Aorta (tissue), 5 donors: Measurements from ENCODE around the gene PACSIN2. TPM values are rescaled to one million over a fixed set of nuclear protein-coding genes. Genes with fewer than 3 reads are reported as not detected.

Experiments used
- ATAC-seq: fragments of 200-7000 bp; cut with Tn5 transposase; one replicate; pipeline ENCODE4 v1.9.1; 2022; ENCODE audit warnings: moderate library complexity; ENCODE audit not compliant: low FRiP score
- DNase-seq, 2 donors: peaks; one replicate each; pipeline ENCODE4 v3.0.0-alpha.2; 2020
- H3K27ac ChIP-seq, 2 donors: one replicate each; pipeline ENCODE4 v1.5.1; 2013; ENCODE audit warnings: low read length in 2 of 2, mild to moderate bottlenecking in 2 of 2, moderate library complexity in 2 of 2, control low read depth in 1 of 2, inconsistent platforms in 1 of 2, low read depth in 1 of 2
- H3K27me3 ChIP-seq, 2 donors: one replicate each; pipeline ENCODE4 v1.6.1; 2013; ENCODE audit warnings: control low read depth in 1 of 2, low read length in 1 of 2, mild to moderate bottlenecking in 1 of 2, moderate library complexity in 1 of 2; ENCODE audit not compliant: insufficient read depth in 2 of 2, control insufficient read depth in 1 of 2
- H3K36me3 ChIP-seq, 2 donors: one replicate each; pipeline ENCODE4 v1.6.1; 2013; ENCODE audit warnings: control low read depth in 1 of 2, low read length in 1 of 2, mild to moderate bottlenecking in 1 of 2; ENCODE audit not compliant: insufficient read depth in 2 of 2, control insufficient read depth in 1 of 2
- H3K4me1 ChIP-seq, 2 donors: one replicate each; pipeline ENCODE4 v1.6.1; 2013; ENCODE audit warnings: low read length in 2 of 2, control low read depth in 1 of 2, mild to moderate bottlenecking in 1 of 2, moderate library complexity in 1 of 2; ENCODE audit not compliant: insufficient read depth in 2 of 2, control insufficient read depth in 1 of 2
- H3K4me3 ChIP-seq, 2 donors: one replicate each; pipeline ENCODE4 v1.5.1; 2013; ENCODE audit warnings: low read length in 2 of 2, control low read depth in 1 of 2, mild to moderate bottlenecking in 1 of 2
- H3K9me3 ChIP-seq: one replicate; pipeline ENCODE4 v1.6.1; 2013; ENCODE audit warnings: mild to moderate bottlenecking, low read length; ENCODE audit not compliant: control insufficient read depth
- WGBS, 2 donors: extraction: QIAGEN DNeasy Blood & Tissue Kit; methylation state at CpG; one replicate each; pipeline ENCODE4 v1.1.7; 2013; 5-methylcytosine and 5-hydroxymethylcytosine counted together
- intact Hi-C, 2 donors: fragments of 100-400 bp; cut with DNase I; formaldehyde crosslinking; loops; one replicate each; pipeline versions ENCODE4 v1.14.2 to v1.15.0; 2022
- polyA plus RNA-seq, 2 donors: library from polyadenylated mRNA; stranded (reverse); fragments of 200-250 nt; gene quantifications; one replicate each; pipeline ENCODE4 v1.2.3, GENCODE V29; 2013
- total RNA-seq, 2 donors: library from RNA; stranded (reverse); fragmentation: NEBNext Ultra II Directional; extraction: Animal tissue kit (Norgen Biotek cat#: 25700); gene quantifications; one replicate each; pipeline ENCODE4 v1.2.1, GENCODE V29; 2021
- donor health status: healthy with polysubstance abuse.
- donor health status: Bipolar disorder and iron deficiency.
- donor health status: DM: no; HTN: no; CAD: no.
- donor health status: DM: no; HTN: no; CAD: no.
- donor health status: DM: yes; HTN: yes; CAD: no.

The PACSIN2 gene
- total and polyA plus RNA-seq, 4 donors, result 50.5 to 127 (median 84.7) TPM

GRCh38 chr22:42857845-42858481, 157.0 kb downstream of the PACSIN2 start:
- no peak for ATAC-seq
- WGBS, 2 donors, result 96 to 97% methylated on average over 14 of the region's 14 CpGs

GRCh38 chr22:42856865-42857704, 157.9 kb downstream of the PACSIN2 start, which contains the start of gene ARFGAP3:
TSS of gene ARFGAP3 (minus strand) at chr22:42857273. CDS start at chr22:42857182, 91 bp downstream.
- peak; percentile 97 for ATAC-seq
- H3K36me3 ChIP-seq, result no peaks in the 10 kb centered on the region
- H3K27ac ChIP-seq, result peak within 1 kb of the TSS; percentile 71 to 96
- peak within 1 kb of the TSS; percentile 56 to 96 for H3K4me3 ChIP-seq
- H3K27me3 ChIP-seq, result no peaks in the 10 kb centered on the region
- H3K4me1 ChIP-seq, result peaks cover 0 to 3% of the 10 kb centered on the region in 2 donors
- H3K9me3 ChIP-seq, result no peaks in the 10 kb centered on the region
- peak; percentile 95 to 98 for DNase-seq
- intact Hi-C loops, result no loop called here
- 5% methylated on average over 94 to 111 of the region's 111 CpGs for WGBS, 2 donors

More at GRCh38 chr22:42857845-42858481, 157.0 kb downstream of the PACSIN2 start:
- no peak for DNase-seq
- Histone ChIP-seq H3K27ac (peak overlapping the region in 1 of 2 donors; percentile 45), H3K4me1 (peaks cover 0 to 3% of the 10 kb centered on the region in 2 donors), H3K4me3 (no peak overlapping the region), H3K27me3 (no peaks in the 10 kb centered on the region), H3K9me3 (no peaks in the 10 kb centered on the region), H3K36me3 (no peaks in the 10 kb centered on the region)
- intact Hi-C loops, result no loop called here

- peak; percentile 64 for ATAC-seq
- intact Hi-C loops, result no loop called here
- peak; percentile 80 to 91 for DNase-seq
- Histone ChIP-seq H3K27me3 (no peaks in the 10 kb centered on the region), H3K9me3 (no peaks in the 10 kb centered on the region), H3K36me3 (no peaks in the 10 kb centered on the region), H3K27ac (peak overlapping the region; percentile 71 to 82), H3K4me3 (peak overlapping the region; percentile 56 to 96), H3K4me1 (peaks cover 2 to 3% of the 10 kb centered on the region in 2 donors)
- WGBS, 2 donors, result 0% methylated on average over 27 to 44 of the region's 44 CpGs
Observed at GRCh38 chr22:42856179-42856864, 158.6 kb downstream of the PACSIN2 start.

GRCh38 chr22:42855721-42856120, 159.2 kb downstream of the PACSIN2 start:
- ATAC-seq, result no peak
- intact Hi-C loops, result no loop called here

GRCh38 chr22:42855211-42855610, 159.7 kb downstream of the PACSIN2 start:
- 35 to 39% methylated on average over 8 of the region's 8 CpGs for WGBS, 2 donors
- Histone ChIP-seq H3K27ac (no peak overlapping the region), H3K4me3 (peak overlapping the region in 1 of 2 donors; percentile 56), H3K9me3 (no peaks in the 10 kb centered on the region), H3K4me1 (peaks cover 1 to 4% of the 10 kb centered on the region in 2 donors), H3K27me3 (no peaks in the 10 kb centered on the region), H3K36me3 (no peaks in the 10 kb centered on the region)
- DNase-seq (no peak), ATAC-seq (no peak)
- intact Hi-C loops, result no loop called here

More at GRCh38 chr22:42855721-42856120, 159.2 kb downstream of the PACSIN2 start:
- no peaks in the 10 kb centered on the region for H3K27me3 ChIP-seq
- DNase-seq, result no peak
- H3K36me3 ChIP-seq, result no peaks in the 10 kb centered on the region
- no peaks in the 10 kb centered on the region for H3K9me3 ChIP-seq
- H3K27ac ChIP-seq, result peak overlapping the region in 1 of 2 donors; percentile 20
- 14% methylated on average over 4 of the region's 4 CpGs for WGBS, 2 donors
- H3K4me1 ChIP-seq, result peaks cover 2 to 4% of the 10 kb centered on the region in 2 donors
- H3K4me3 ChIP-seq, result peak overlapping the region; percentile 56 to 96

GRCh38 chr22:42848941-42849550, 165.9 kb downstream of the PACSIN2 start:
- no peaks in the 10 kb centered on the region for H3K9me3 ChIP-seq
- H3K4me1 ChIP-seq, result peaks cover 4% of the 10 kb centered on the region in 2 donors
- ATAC-seq, result no peak
- WGBS, 2 donors, result 59 to 62% methylated on average over 5 of the region's 5 CpGs
- peaks cover 0 to 5% of the 10 kb centered on the region in 2 donors for H3K36me3 ChIP-seq
- DNase-seq, result peak in 1 of 2 donors; percentile 51
- H3K27ac ChIP-seq, result no peak overlapping the region
- H3K27me3 ChIP-seq, result no peaks in the 10 kb centered on the region
- intact Hi-C loops, result no loop called here
- H3K4me3 ChIP-seq, result no peak overlapping the region

GRCh38 chr22:42847110-42847509, 167.8 kb downstream of the PACSIN2 start:
- WGBS, 2 donors, result 73 to 94% methylated on average over 3 of the region's 3 CpGs
- peaks cover 3 to 4% of the 10 kb centered on the region in 2 donors for H3K4me1 ChIP-seq
- H3K27ac ChIP-seq, result no peak overlapping the region
- DNase-seq (no peak), ATAC-seq (no peak)
- intact Hi-C loops, result no loop called here
- H3K36me3 ChIP-seq, result peaks cover 0 to 8% of the 10 kb centered on the region in 2 donors
- H3K4me3 ChIP-seq, result no peak overlapping the region
- no peaks in the 10 kb centered on the region for H3K9me3 ChIP-seq
- no peaks in the 10 kb centered on the region for H3K27me3 ChIP-seq

GRCh38 chr22:42844756-42845155, 170.2 kb downstream of the PACSIN2 start:
- H3K9me3 ChIP-seq, result no peaks in the 10 kb centered on the region
- H3K4me1 ChIP-seq, result peaks cover 0 to 3% of the 10 kb centered on the region in 2 donors
- H3K27me3 ChIP-seq, result no peaks in the 10 kb centered on the region
- 75 to 82% methylated on average over 4 of the region's 4 CpGs for WGBS, 2 donors
- no peak overlapping the region for H3K27ac ChIP-seq
- DNase-seq (no peak), ATAC-seq (no peak)
- intact Hi-C loops, result no loop called here
- no peak overlapping the region for H3K4me3 ChIP-seq
- H3K36me3 ChIP-seq, result peaks cover 0 to 10% of the 10 kb centered on the region in 2 donors
